Inflammatory macrophage treated with lipopolysaccharide for 4 hours (primary cell): ENCODE data around the gene PCARE.
"Not testable (repeated sequence)": the region's sequence is repeated elsewhere in the genome, so short reads cannot be mapped to it uniquely, and the experiment has no call there.

Source experiments
- DNase-seq: peaks from one replicate; pipeline ENCODE4 v3.0.0-alpha.2; 2020

The PCARE gene

GRCh38 chr2:29074411-29074810, at the start of gene PCARE:
TSS of gene PCARE (minus strand) at chr2:29074523. CDS start at chr2:29074261, 262 bp downstream.
- DNase-seq, result no peak

- no peak for DNase-seq
Observed at GRCh38 chr2:29123617-29124349, 49.5 kb upstream of the PCARE start.

- DNase-seq, result no peak
Observed at GRCh38 chr2:29120846-29121245, 46.5 kb upstream of the PCARE start.

GRCh38 chr2:29119211-29119610, 44.9 kb upstream of the PCARE start:
- no peak for DNase-seq

GRCh38 chr2:29117636-29118303, 43.4 kb upstream of the PCARE start:
- DNase-seq, result no peak

GRCh38 chr2:29115797-29116781, 41.8 kb upstream of the PCARE start:
- peak; percentile 86 for DNase-seq

GRCh38 chr2:29114946-29115609, 40.8 kb upstream of the PCARE start, which contains the start of gene CLIP4:
TSS of gene CLIP4 (plus strand) at chr2:29115415. CDS start at chr2:29121389, 5,974 bp downstream.
- peak; percentile 79 for DNase-seq

GRCh38 chr2:29114586-29114945, 40.2 kb upstream of the PCARE start:
- DNase-seq, result no peak

GRCh38 chr2:29113891-29114321, 39.6 kb upstream of the PCARE start:
- peak; percentile 98 for DNase-seq

- peak; percentile 86 for DNase-seq
Observed at GRCh38 chr2:29113027-29113686, 38.8 kb upstream of the PCARE start.

GRCh38 chr2:29112379-29112778, 38.1 kb upstream of the PCARE start:
- no peak for DNase-seq

- no peak for DNase-seq
Observed at GRCh38 chr2:29110916-29111535, 36.7 kb upstream of the PCARE start.

- DNase-seq, result no peak
Observed at GRCh38 chr2:29109246-29109645, 34.9 kb upstream of the PCARE start.

- DNase-seq, result peak; percentile 70
Observed at GRCh38 chr2:29108225-29108624, 33.9 kb upstream of the PCARE start.

- not testable (repeated sequence) for DNase-seq
Observed at GRCh38 chr2:29107547-29107946, 33.2 kb upstream of the PCARE start.

- DNase-seq, result peak; percentile 35
Observed at GRCh38 chr2:29106980-29107388, 32.7 kb upstream of the PCARE start.

GRCh38 chr2:29106256-29106655, 31.9 kb upstream of the PCARE start:
- peak; percentile 72 for DNase-seq

GRCh38 chr2:29105375-29105774, 31.1 kb upstream of the PCARE start:
- DNase-seq, result no peak

GRCh38 chr2:29104688-29105087, 30.4 kb upstream of the PCARE start:
- no peak for DNase-seq

- no peak for DNase-seq
Observed at GRCh38 chr2:29100564-29100963, 26.2 kb upstream of the PCARE start.

- no peak for DNase-seq
Observed at GRCh38 chr2:29097569-29097968, 23.2 kb upstream of the PCARE start.

GRCh38 chr2:29096969-29097368, 22.6 kb upstream of the PCARE start:
- no peak for DNase-seq
